HL-60/S4 treated with phorbol 12-myristate 13-acetate at 8.2 ng/mL for 4 days and 3 days (cell line): ENCODE results near the gene SEC63.
"Not testable (repeated sequence)": the region's sequence is repeated elsewhere in the genome, so short reads cannot be mapped to it uniquely, and the experiment has no call there.

Experiments used
- in situ Hi-C: fragments of 300-500 bp; cut with MboI; formaldehyde crosslinking; loops from 2 replicates; pipeline ENCODE4 v1.15.0; 2022; ENCODE audit warnings: low sequenced_read_pairs

Gene SEC63, protein sequence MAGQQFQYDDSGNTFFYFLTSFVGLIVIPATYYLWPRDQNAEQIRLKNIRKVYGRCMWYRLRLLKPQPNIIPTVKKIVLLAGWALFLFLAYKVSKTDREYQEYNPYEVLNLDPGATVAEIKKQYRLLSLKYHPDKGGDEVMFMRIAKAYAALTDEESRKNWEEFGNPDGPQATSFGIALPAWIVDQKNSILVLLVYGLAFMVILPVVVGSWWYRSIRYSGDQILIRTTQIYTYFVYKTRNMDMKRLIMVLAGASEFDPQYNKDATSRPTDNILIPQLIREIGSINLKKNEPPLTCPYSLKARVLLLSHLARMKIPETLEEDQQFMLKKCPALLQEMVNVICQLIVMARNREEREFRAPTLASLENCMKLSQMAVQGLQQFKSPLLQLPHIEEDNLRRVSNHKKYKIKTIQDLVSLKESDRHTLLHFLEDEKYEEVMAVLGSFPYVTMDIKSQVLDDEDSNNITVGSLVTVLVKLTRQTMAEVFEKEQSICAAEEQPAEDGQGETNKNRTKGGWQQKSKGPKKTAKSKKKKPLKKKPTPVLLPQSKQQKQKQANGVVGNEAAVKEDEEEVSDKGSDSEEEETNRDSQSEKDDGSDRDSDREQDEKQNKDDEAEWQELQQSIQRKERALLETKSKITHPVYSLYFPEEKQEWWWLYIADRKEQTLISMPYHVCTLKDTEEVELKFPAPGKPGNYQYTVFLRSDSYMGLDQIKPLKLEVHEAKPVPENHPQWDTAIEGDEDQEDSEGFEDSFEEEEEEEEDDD

DNA sequence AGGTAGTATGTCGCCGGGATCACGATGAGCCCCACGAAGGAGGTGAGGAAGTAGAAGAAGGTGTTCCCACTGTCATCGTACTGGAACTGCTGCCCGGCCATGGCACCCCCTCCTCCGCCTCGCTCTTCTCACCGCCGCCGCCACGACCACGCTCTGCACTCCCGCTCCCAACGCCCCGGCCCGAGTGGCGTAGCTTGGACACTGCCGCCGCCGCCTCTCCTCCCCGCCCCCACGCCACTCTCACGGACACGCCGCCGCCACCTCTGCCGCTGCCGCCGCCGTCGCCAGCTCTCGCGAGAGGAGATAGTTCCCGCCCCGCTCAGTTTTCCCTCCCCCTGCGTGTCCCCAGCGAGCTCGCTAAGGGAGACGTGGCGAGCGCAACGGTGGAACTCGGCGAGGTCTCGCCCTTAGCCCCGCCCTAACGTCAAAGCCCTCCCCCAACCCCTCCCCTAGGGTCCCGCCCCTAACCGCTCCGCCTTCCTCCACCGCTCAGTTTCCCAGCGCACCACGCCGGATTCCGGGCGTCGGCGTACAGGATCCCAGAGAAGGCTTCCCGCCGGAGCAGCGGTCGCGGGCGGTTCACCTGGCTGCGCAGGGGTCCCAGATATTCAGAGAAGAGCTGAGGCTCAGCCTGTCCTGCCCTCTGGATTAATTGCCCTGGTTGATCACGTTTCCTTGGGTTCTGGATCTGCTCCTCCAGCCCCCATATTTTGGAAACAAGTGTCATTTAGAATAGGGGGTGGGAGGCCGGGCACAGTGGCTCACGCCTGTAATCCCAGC is at the start of gene SEC63:
Gene SEC63 (minus strand): TSS at position 300 of the 780 bp plus-strand sequence. CDS start 199 bp downstream, at position 101.
- in situ Hi-C loops, result no loop called here

DNA sequence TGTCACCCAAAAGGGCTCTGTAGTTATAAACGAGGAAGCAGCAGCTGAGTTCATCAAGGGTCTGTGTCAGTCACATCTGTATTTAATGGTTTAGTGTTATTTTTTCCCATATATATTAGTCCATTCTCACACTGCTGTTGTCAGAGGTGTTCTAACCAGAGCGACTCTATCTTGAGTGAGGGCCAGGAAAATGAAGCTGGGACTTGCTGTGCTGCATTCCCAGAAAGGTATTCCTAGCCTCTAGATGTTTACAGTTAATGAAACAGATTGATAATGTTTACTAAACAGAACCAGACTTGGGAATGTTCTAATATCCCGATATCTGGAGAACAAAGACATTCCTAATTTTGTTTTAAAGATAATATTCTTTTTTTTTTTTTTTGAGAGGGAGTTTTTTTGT is 48.0 kb upstream of the SEC63 start:
- in situ Hi-C loops, result no loop called here

- in situ Hi-C loops, result no loop called here
Measured at GRCh38 chr6:108004861-108005260, 46.9 kb upstream of the SEC63 start.

DNA sequence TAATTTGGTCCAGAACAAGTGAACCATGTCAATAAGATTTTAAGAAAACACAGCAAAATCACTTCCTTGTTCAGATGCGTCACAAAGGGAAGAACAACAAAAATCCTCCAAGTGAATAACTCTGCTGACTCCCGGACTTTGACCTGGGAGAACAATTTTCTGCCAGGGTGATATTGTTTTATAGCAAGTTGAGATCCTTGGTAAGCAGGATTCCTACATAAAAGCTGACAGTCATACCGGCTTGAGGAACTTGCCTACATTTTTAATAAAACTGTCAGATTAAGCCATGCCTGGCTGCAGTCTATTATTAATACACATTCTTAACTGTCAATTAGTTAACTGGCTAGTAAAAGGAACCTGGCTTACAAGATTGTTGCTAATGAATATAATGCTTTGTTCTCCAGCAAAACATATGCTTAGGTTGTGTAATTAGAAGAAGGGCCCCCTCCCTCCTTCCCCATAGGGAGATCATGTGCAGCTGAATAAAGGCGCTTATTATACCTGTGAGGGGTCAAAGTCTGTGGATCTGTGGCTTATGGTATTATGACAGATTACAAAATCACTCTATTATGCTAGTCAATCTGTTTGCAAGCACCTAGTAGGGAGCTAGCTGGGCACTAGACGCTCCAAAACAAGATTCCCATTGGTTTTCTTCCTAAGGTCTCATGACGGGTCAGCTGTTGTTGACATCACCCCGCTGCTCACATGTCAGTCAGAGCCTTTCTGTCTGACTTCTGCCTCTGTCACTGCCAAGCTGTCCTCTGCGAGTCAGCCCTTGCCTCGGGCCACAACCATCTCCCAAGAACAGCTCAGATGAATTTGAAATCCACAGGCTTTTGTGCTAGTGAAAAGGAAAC is 44.6 kb upstream of the SEC63 start:
- in situ Hi-C loops, result no loop called here

GRCh38 chr6:108001696-108002231 is 43.8 kb upstream of the SEC63 start:
- in situ Hi-C loops, result no loop called here

GRCh38 chr6:108000259-108000658 is 42.3 kb upstream of the SEC63 start:
- in situ Hi-C loops, result not testable (repeated sequence)

GRCh38 chr6:107999341-107999740 is 41.3 kb upstream of the SEC63 start:
- in situ Hi-C loops, result no loop called here

DNA sequence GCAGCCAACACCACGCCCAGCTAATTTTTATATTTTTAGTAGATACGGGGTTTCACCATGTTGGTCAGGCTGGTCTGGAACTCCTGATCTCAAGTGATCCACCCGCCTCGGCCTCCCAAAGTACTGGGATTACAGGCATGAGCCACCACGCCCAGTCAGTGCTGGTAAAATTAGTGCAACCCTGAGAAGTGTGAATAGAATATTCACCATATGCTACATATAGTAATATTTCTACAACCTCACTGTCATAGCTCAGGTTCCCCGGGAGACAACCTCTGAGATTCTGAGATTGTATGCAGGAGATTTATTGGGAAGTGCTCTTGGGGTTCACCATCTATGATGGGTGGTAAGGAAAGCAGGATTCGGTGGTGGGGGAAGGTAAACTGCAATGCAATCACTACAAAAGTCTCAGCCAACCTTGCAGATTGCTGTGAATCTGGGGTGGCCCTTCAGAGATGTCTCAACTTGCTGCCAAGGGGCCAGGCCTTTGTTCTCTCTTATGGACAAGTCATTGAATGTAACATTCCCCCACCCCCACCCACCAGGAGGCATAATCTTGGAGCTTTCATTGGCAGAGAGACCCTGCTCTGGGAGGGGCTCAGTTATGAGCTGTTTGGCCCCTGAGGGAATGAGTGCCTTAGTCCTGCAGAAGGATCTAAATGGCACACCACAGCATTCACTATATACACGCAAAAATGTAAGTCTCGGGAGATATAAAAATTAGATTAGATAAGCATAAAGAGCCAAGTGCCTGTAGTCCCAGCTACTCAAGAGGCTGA is 34.0 kb upstream of the SEC63 start:
- in situ Hi-C loops, result no loop called here

GRCh38 chr6:107991061-107991460 is 33.1 kb upstream of the SEC63 start:
- in situ Hi-C loops, result no loop called here

- in situ Hi-C loops, result not testable (repeated sequence)
Measured at GRCh38 chr6:107990587-107990986, 32.6 kb upstream of the SEC63 start.

DNA sequence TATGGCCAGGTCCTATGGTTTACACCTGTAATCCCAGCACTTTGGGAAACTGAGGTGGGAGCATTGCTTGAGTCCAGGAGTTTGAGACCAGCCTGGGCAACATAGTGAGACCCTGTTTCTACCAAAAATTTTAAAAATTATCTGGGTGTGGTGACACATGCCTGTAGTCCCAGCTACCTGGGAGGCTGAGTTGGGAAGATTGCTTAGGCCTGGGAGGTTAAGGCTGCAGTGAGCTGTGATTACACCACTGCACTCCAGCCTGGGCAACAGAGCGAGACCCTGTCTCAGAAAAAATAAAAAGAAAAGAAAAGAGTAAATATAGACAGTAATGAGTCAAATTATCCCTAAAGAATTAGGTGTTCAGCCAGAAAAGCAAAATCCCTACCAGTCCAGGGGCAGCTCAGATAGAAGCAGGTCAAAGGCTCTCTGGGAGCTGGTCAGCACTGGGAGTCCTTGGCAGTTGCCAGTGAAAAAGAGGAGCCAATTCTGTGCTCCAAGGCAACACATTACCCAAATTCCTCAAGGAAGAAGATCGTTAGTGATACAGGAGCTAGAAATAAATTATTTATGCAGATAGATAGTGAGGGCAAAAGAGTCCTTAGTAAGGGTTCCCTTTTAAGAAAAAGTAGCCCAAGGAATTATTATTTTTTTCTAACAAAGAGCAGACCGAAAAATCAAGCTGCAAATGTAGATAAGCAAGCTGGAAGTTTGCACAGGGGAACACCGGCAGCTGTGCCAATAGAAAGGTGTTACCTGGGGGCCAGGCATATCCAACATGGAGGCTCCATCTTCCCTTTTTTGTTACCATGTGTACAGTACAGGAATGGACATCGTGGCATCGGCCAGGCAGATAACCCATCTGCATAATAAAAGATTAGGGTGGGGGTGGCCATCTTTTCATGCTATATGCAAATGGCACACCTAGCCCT is 31.4 kb upstream of the SEC63 start:
- in situ Hi-C loops, result no loop called here

DNA sequence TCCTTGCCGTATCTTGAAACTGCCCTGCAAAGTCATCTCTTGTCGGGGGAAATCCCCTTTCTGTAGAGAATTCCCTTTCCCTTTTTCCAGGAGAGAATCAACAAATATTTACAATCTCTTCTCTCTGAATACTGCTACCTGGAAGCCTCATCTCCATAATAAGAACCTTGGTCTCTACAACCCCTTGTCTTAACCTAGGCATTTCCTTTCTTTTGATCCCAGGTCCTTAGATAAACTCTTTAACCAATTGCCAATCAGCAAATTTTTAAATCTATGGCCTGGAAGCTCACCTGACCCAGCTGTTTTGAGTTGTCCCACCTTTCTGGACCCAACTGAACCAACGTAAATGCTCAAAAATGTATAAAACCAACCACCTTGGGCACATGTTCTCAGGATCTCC is 30.6 kb upstream of the SEC63 start:
- in situ Hi-C loops, result no loop called here

GRCh38 chr6:107987805-107988204 is 29.8 kb upstream of the SEC63 start:
- in situ Hi-C loops, result no loop called here

DNA sequence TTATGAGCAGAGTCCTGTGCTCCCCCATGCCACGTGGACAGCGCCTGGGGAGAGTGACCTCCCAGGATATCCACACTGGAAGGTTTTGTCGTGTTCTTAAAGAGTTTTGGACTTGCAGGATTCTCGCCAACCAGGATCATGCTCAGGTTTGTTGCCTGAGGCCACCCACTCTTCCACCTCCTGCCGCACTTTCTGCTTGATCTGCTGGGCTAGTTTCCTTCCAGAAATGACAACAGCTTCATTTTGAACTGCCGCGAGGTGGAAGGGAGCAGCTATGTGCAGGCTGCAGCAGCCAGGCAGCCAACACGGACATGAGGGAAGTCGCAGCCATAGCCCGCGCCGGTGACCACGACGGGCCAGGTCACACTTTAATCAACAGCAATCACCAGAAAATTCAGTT is 27.7 kb upstream of the SEC63 start:
- in situ Hi-C loops, result no loop called here

DNA sequence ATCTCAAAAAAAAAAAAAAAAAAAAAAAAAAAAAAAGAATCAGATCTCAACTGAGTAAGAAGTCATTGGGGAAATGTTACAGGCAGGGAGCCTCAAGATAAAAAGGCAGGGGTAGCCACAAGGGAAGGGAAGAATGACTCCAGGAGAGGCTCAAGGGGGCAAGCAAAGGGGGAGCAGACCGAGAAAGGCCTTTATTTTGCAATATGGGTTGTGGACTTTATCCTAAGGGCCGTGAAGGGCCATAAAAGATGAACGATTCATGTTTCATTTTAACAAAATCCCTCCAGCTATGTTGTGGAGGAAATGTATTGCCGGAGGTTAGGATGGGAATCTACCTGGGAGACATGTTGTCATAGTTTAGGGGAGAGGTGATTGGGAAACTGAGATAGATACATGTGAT is 25.8 kb upstream of the SEC63 start:
- in situ Hi-C loops, result no loop called here

DNA sequence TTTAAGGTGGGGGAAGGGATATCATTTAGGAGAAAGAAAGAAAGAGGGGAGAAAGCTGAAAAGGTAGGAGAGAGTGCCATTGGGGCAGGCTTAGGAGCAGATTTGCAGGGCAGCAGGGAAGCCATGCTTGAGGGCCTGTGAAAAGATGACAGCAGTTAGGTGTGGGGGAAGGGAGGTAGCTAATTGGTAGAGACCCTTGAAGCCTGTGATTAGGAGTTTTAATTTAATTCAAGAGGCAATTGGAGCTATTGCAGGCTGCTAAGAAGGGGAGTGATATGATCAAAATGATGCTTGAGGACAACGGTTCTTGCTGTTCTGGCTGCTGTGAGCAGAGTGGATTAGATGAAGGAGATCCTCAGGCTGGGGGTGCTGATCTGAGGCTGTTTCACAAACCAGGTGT is 24.5 kb upstream of the SEC63 start:
- in situ Hi-C loops, result no loop called here

DNA sequence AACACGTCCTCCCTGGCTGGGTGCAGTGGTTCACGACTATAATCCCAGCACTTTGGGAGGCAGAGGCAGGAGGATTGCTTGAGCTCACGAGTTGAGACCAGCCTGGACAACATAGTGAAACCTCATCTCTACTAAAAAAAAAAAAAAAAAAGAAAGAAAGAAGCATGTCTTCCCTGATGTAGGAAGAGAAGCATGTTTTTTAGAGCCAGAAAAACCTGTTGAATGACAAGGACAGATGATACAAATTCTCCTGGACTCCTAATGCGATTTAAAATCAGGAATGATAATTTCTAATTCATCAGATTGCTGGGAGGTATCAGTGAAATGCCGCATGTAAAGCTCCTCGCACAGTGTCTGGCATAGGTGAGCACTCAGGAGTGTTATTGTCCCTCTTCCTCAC is 23.7 kb upstream of the SEC63 start:
- in situ Hi-C loops, result no loop called here

DNA sequence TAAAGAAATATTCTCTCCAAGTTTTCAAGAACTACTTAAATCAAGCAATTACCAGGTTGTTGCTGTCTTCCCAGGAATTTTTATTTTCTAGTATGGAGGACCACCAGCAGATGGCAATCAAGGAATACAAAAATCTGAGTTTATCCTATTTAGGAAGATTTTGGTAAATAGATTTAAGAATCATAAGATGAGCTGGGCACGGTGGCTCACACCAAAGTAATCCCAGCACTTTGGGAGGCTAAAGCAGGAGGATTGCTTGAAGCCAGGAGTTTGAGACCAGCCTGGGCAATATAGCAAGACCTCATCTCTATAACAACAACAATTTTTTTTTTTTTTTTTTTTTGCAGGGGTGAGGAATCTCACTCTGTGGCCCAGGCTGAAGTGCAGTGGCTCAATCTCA is 19.3 kb upstream of the SEC63 start:
- in situ Hi-C loops, result no loop called here
